ENCODE results near the gene RHBDL1. TPM values are rescaled to one million over a fixed set of nuclear protein-coding genes. Genes with fewer than 3 reads are reported as not detected.
A peak's percentile ranks its signal among the peaks of the same experiment; 100 is the strongest.

The RHBDL1 gene
- total and polyA plus RNA-seq, 9 of the 15 experiments (the other 6 are each of a cell fraction or from before 2014, with no cell fraction given) = 0.03 to 5.6 (median 1.3) TPM; not detected in 1

DNA sequence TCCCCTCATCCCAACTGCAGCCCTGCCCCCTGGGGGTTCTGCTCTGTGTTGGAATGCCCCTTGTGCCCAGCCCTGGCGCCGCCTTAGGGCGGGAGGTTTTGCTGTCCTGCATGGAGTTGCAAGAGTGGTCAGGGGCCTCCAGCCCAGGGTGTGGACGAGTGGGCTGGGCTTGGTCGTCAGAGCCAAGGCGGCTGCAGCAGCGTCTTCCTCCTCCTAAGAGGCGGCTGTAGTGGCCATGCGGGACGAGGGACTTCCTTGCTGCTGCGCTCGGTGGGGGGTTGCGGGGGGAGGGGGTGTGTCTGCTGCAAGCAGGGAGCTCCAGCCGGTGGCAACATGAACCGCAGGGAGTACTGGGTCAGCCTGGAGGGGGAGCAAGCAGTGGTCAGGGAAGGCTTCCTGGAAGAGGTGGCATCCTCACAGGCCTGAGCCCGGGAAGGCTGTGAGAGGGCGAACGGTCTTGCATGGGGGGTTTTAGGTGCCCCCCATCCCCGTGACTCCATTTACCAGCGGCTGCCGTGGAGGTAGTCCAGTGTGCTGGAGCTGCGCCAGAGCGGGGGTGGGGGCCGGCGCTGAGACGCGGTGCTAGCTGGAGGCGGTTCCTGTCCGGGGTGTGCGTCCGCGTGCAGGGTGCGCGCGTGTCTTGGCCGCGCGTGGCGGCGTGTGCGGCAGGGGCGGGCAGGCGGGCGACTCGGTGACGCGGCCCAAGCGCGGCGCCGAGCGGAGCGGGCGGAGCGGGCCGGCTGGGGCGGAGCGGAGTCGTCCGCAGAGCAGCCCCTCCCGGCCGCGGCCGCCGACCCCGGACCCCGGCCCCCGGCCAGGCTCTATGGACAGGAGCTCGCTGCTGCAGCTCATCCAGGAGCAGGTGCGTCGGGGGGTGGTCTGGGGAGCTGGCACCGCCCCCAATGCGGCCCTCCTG, at the start of gene RHBDL1 (continued):
- TF ChIP-seq MAFG (tag; conservative IDR thresholded peaks at IDR 0.05) (no peak), EHMT2 (IDR thresholded peaks at IDR 0.05) (no peak), STAT5B (CRISPR knock-in tag; IDR thresholded peaks at IDR 0.05) (no peak), CEBPG (CRISPR knock-in tag; IDR thresholded peaks at IDR 0.05) (no peak; the same call in 1 of the 2 replicates), CEBPG (tag; conservative IDR thresholded peaks at IDR 0.05 in 1 of 2, IDR thresholded peaks at IDR 0.05 in 1 of 2) (no peak), PML (IDR thresholded peaks at IDR 0.05; ENCODE audit: low read length) (no peak), MTF1 (CRISPR knock-in tag; IDR thresholded peaks at IDR 0.05; ENCODE audit: borderline replicate concordance) (no peak), CREM (IDR thresholded peaks at IDR 0.05; ENCODE audit: low read depth) (no peak), CBFB (CRISPR knock-in tag; IDR thresholded peaks at IDR 0.05) (no peak), MAZ (CRISPR knock-in tag; conservative IDR thresholded peaks at IDR 0.05 in 1 of 2, IDR thresholded peaks at IDR 0.05 in 1 of 2) (peak; percentile 76 to 87), ZNF695 (CRISPR knock-in tag; IDR thresholded peaks at IDR 0.05) (no peak), FOXK2 (conservative IDR thresholded peaks at IDR 0.05 in 1 of 2, IDR thresholded peaks at IDR 0.05 in 1 of 2; ENCODE audit: low read depth in 2 of 2) (peak; percentile 57 to 77; a peak in 2 of 4 replicates), KDM5B (IDR thresholded peaks at IDR 0.05; ENCODE audit: insufficient replicate concordance, low read depth, low read length) (peak; percentile 54), MAX (CRISPR knock-in tag; IDR thresholded peaks at IDR 0.05) (peak; percentile 70), PTRF (tag; IDR thresholded peaks at IDR 0.05) (no peak), IRF9 (tag; IDR thresholded peaks at IDR 0.05) (no peak), RAD51 (IDR thresholded peaks at IDR 0.05; ENCODE audit: borderline replicate concordance, low read depth) (no peak), CBX8 (IDR thresholded peaks at IDR 0.05; ENCODE audit: borderline replicate concordance, extremely low read depth, low read depth, low read length, poor library complexity, severe bottlenecking) (no peak), ZFPM2 (CRISPR knock-in tag; IDR thresholded peaks at IDR 0.05) (no peak), HNRNPH1 (optimal IDR thresholded peaks at IDR 0.05; ENCODE audit: low read depth, low read length) (no peak), NELFE (IDR thresholded peaks at IDR 0.05; ENCODE audit: insufficient read depth, insufficient read length) (no peak), BRD4 (IDR thresholded peaks at IDR 0.05) (no peak), HINFP (tag; conservative IDR thresholded peaks at IDR 0.05; ENCODE audit: low read depth) (no peak)
- TF ChIP-seq, protein P1, sequence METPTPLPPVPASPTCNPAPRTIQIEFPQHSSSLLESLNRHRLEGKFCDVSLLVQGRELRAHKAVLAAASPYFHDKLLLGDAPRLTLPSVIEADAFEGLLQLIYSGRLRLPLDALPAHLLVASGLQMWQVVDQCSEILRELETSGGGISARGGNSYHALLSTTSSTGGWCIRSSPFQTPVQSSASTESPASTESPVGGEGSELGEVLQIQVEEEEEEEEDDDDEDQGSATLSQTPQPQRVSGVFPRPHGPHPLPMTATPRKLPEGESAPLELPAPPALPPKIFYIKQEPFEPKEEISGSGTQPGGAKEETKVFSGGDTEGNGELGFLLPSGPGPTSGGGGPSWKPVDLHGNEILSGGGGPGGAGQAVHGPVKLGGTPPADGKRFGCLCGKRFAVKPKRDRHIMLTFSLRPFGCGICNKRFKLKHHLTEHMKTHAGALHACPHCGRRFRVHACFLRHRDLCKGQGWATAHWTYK (CRISPR knock-in tag; IDR thresholded peaks at IDR 0.05) = peak; percentile 50; the same call in 1 of the 2 replicates

Measured in K562 (cell line).